ENCODE data around the gene CLSTN2. TPM values are rescaled to one million over a fixed set of nuclear protein-coding genes. Genes with fewer than 3 reads are reported as not detected.

The CLSTN2 gene
- total RNA-seq, 1 donor = 7.3 TPM

DNA sequence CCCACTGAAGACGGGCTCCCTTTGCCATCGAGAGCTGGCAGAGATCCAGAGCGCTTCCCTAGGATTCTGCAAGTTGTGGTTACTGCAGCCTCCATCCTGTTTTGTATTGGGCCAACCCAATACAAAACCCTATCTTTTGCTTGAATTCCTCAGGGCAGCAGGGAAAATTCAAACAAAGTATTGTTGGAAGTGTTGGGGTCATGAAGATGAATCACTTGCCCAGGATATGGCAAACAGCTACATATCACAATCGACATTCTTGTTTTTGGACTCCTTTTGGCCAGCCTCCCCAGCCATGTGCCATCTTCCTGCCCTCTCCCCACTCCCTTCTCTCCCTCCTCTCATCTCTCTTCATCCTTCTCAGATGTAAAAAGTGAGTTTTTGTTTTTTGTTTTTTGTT, 642.9 kb downstream of the CLSTN2 start:
- H3K4me3 ChIP-seq (ENCODE audit: low read depth, low read length) = no peak overlapping the region
- DNase-seq (ENCODE audit: low read depth) = no peak
- TF ChIP-seq, protein P1, sequence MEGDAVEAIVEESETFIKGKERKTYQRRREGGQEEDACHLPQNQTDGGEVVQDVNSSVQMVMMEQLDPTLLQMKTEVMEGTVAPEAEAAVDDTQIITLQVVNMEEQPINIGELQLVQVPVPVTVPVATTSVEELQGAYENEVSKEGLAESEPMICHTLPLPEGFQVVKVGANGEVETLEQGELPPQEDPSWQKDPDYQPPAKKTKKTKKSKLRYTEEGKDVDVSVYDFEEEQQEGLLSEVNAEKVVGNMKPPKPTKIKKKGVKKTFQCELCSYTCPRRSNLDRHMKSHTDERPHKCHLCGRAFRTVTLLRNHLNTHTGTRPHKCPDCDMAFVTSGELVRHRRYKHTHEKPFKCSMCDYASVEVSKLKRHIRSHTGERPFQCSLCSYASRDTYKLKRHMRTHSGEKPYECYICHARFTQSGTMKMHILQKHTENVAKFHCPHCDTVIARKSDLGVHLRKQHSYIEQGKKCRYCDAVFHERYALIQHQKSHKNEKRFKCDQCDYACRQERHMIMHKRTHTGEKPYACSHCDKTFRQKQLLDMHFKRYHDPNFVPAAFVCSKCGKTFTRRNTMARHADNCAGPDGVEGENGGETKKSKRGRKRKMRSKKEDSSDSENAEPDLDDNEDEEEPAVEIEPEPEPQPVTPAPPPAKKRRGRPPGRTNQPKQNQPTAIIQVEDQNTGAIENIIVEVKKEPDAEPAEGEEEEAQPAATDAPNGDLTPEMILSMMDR (IDR thresholded peaks at IDR 0.05; ENCODE audit: insufficient read depth, low read depth, low read length) = no peak

GRCh38 chr3:140579260-140579659, 644.3 kb downstream of the CLSTN2 start:
- no peak for DNase-seq (ENCODE audit: low read depth)
- TF ChIP-seq, protein P1 (IDR thresholded peaks at IDR 0.05; ENCODE audit: insufficient read depth, low read depth, low read length) = peak; percentile 14
- no peak overlapping the region for H3K4me3 ChIP-seq (ENCODE audit: low read depth, low read length)

DNA sequence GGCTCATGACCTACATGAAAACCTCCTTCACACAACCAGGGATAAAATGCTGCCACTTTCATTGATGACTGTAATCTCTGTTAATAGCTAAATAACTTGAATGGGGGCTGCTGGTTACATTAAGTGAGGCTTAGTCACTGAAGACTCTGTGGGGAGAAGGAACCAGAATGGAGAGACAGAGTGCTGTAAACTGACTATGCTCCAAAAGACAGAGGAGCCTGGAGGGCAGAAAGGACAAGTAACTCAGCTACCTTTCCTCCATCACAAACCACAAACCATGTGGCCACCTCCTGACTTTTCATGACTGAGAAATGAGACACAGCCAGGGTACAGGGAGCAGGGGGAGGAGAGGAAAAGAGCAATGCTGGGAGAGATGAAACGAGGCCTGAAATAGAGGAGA, 645.8 kb downstream of the CLSTN2 start:
- DNase-seq (ENCODE audit: low read depth) = no peak
- H3K4me3 ChIP-seq (ENCODE audit: low read depth, low read length) = no peak overlapping the region
- TF ChIP-seq, protein P1 (IDR thresholded peaks at IDR 0.05; ENCODE audit: insufficient read depth, low read depth, low read length) = no peak

DNA sequence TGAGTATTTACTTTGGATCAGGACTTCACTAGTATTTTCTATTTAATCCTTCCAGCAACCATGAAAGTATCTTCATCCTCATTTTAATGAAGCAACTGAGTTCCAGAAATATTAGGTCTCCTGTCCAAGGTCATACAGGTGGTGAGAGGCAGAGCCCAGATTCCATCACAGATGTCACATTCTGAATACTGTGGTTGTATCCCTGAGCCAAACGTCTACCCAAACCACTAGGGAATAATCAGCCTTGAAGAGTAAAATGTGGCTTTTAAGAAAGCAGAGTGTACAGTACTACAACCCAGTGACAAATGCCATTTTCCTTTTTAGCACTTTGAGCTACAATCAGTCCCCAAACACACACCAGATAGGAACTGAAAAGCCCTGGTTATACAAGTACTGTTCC, 649.6 kb downstream of the CLSTN2 start:
- TF ChIP-seq, protein P1 (IDR thresholded peaks at IDR 0.05; ENCODE audit: insufficient read depth, low read depth, low read length) = no peak
- no peak for DNase-seq (ENCODE audit: low read depth)
- H3K4me3 ChIP-seq (ENCODE audit: low read depth, low read length) = no peak overlapping the region

GRCh38 chr3:140585828-140586227, 650.8 kb downstream of the CLSTN2 start:
- peak; percentile 85 for DNase-seq (ENCODE audit: low read depth)
- no peak overlapping the region for H3K4me3 ChIP-seq (ENCODE audit: low read depth, low read length)
- TF ChIP-seq, protein P1 (IDR thresholded peaks at IDR 0.05; ENCODE audit: insufficient read depth, low read depth, low read length) = no peak

- no peak overlapping the region for H3K4me3 ChIP-seq (ENCODE audit: low read depth, low read length)
- no peak for DNase-seq (ENCODE audit: low read depth)
- TF ChIP-seq, protein P1 (IDR thresholded peaks at IDR 0.05; ENCODE audit: insufficient read depth, low read depth, low read length) = no peak
Observed at GRCh38 chr3:140586311-140586710, 651.3 kb downstream of the CLSTN2 start.

- TF ChIP-seq, protein P1 (IDR thresholded peaks at IDR 0.05; ENCODE audit: insufficient read depth, low read depth, low read length) = no peak
- DNase-seq (ENCODE audit: low read depth) = no peak
Observed at GRCh38 chr3:140588558-140588957, 653.6 kb downstream of the CLSTN2 start.

More at GRCh38 chr3:140588558-140588957, 653.6 kb downstream of the CLSTN2 start:
- no peak overlapping the region for H3K4me3 ChIP-seq (ENCODE audit: low read depth, low read length)

Measured in fibroblast of villous mesenchyme (primary cell).